Measurements from ENCODE around the gene MICAL2.

- TF ChIP-seq POLR2A (IDR thresholded peaks at IDR 0.05; ENCODE audit: borderline replicate concordance, extremely low read depth, insufficient read depth, insufficient read length) (no peak), CTCF (IDR thresholded peaks at IDR 0.05 in 2 of 3, conservative IDR thresholded peaks at IDR 0.05 in 1 of 3; ENCODE audit: borderline replicate concordance in 1 of 3, insufficient read depth in 1 of 3, low read depth in 2 of 3, low read length in 2 of 3) (no peak), EZH2 (IDR thresholded peaks at IDR 0.05) (no peak), EZH2phosphoT487 (IDR thresholded peaks at IDR 0.05; ENCODE audit: borderline replicate concordance) (no peak)
Measured at GRCh38 chr11:12200991-12201985, 90.9 kb downstream of the MICAL2 start.

All from HCT116 (cell line).